ENCODE measurements around the gene C1orf159.

The C1orf159 gene

GRCh38 chr1:1033009-1033587 lies 82.8 kb downstream of the C1orf159 start:
- peak; percentile 68 to 80 (median 73) for DNase-seq

- DNase-seq: no peak
Measured at GRCh38 chr1:1032424-1032823, 83.5 kb downstream of the C1orf159 start.
